Fibroblast of the aortic adventitia (primary cell): ENCODE data around the gene DMBX1. TPM values are rescaled to one million over a fixed set of nuclear protein-coding genes. Genes with fewer than 3 reads are reported as not detected.

ENCODE experiments used
- DNase-seq: peaks from one replicate; pipeline ENCODE4 v3.0.0-alpha.2; 2010; ENCODE audit warnings: low read depth
- H3K4me3 ChIP-seq: 2 replicates; pipeline ENCODE4 v1.5.1; 2011; ENCODE audit warnings: low read depth, mild to moderate bottlenecking, control low read depth, low read length, moderate library complexity
- CTCF ChIP-seq: IDR thresholded peaks from 2 replicates; pipeline ENCODE4 v1.5.1; 2011; ENCODE audit warnings: mild to moderate bottlenecking, low read length, control low read depth, inconsistent platforms; ENCODE audit not compliant: insufficient read depth
- total RNA-seq: library from RNA; depleted of rRNA; stranded (reverse); fragments of >200 nt; gene quantifications from 2 replicates; pipeline ENCODE4 v1.2.3, GENCODE V29; 2012; ENCODE audit warnings: low replicate concordance

Gene DMBX1
- total RNA-seq, 1 donor, result not detected

GRCh38 chr1:46529031-46529630 lies 39.5 kb downstream of the DMBX1 start:
- no peak for DNase-seq
- H3K4me3 ChIP-seq, result no peak overlapping the region
- TF ChIP-seq CTCF, result no peak

GRCh38 chr1:46530311-46530710 lies 40.7 kb downstream of the DMBX1 start:
- TF ChIP-seq CTCF, result no peak
- DNase-seq, result no peak
- H3K4me3 ChIP-seq, result no peak overlapping the region

- DNase-seq, result no peak
- no peak overlapping the region for H3K4me3 ChIP-seq
- TF ChIP-seq CTCF, result peak; percentile 30
These were observed 41.3 kb downstream of the DMBX1 start for GRCh38 chr1:46530791-46531409.

GRCh38 chr1:46532095-46532494 lies 42.5 kb downstream of the DMBX1 start:
- no peak overlapping the region for H3K4me3 ChIP-seq
- no peak for TF ChIP-seq CTCF
- no peak for DNase-seq

- TF ChIP-seq CTCF, result peak; percentile 69
- peak; percentile 42 for DNase-seq
These were observed 43.0 kb downstream of the DMBX1 start for GRCh38 chr1:46532498-46533178.

GRCh38 chr1:46533179-46533864 lies 43.7 kb downstream of the DMBX1 start:
- peak overlapping the region; percentile 37 for H3K4me3 ChIP-seq
- peak; percentile 32 for DNase-seq
- no peak for TF ChIP-seq CTCF

More at GRCh38 chr1:46532498-46533178, 43.0 kb downstream of the DMBX1 start:
- peak overlapping the region; percentile 25 for H3K4me3 ChIP-seq
